ENCODE measurements around the gene CDK5. TPM values are rescaled to one million over a fixed set of nuclear protein-coding genes. Genes with fewer than 3 reads are reported as not detected.
"Not testable (repeated sequence)": the region's sequence is repeated elsewhere in the genome, so short reads cannot be mapped to it uniquely, and the experiment has no call there.

CDK5 gene
- total and polyA plus RNA-seq, 3 experiments from 2014 or later = 14.3 to 23.2 (median 20.5) TPM

DNA sequence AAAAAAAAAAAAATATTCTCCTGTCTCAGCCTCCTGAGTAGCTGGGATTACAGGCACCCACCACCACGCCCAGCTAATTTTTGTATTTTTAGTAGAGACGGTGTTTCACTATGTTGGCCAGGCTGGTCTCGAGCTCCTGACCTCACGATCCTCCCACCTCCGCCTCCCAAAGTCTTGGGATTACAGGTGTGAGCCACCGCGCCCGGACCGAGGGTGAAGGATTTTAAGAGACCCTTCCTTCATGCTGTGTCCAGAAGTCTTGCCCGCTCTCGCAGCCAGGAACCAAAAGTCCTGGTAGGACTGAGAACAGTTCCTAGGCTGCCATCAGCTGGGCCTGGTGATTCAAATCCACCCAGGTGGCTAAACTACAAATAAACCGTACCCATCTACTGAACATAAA is 46.1 kb downstream of the CDK5 start:
- POLR2A ChIA-PET = interaction anchor here (1.1 kb wide), 1 partner anchor 16 kb away, joined by 3 read pairs; the partner anchor contains the start of gene ABCB8
- H3K4me3 ChIP-seq (ENCODE audit: low read length); H3K36me3 ChIP-seq (ENCODE audit: insufficient read depth, low read length); H3K9me3 ChIP-seq (ENCODE audit: low read length); DNase-seq; H3K9me3 Mint-ChIP-seq; H3K36me3 Mint-ChIP-seq; H3K27me3 ChIP-seq (ENCODE audit: insufficient read depth, low read length, poor library complexity, severe bottlenecking): not testable (repeated sequence)
- H3K4me1 Mint-ChIP-seq = peaks cover 64 to 87% (median 64%) of the 10 kb centered on the region in 3 donors
- H3K4me3 Mint-ChIP-seq = peak overlapping the region in 6 of 7 donors; percentile 38 to 58 (median 53)
- CTCF ChIA-PET = interaction anchor here (1.2 to 5.5 kb wide), 6 partner anchors 17 to 233 kb away, joined by 4 to 31 read pairs (median 6); partner anchors contain the start of genes ABCB8 and NOS3
- H3K27me3 Mint-ChIP-seq = peaks cover 0 to 10% of the 10 kb centered on the region in 2 donors
- peaks cover 91% of the 10 kb centered on the region for H3K4me1 ChIP-seq (ENCODE audit: insufficient read depth, low read length)
- peak overlapping the region; percentile 84 to 100 (median 97) for H3K27ac Mint-ChIP-seq
- H3K27ac ChIP-seq (ENCODE audit: low read depth, low read length) = peak overlapping the region; percentile 79

- peaks cover 0 to 10% of the 10 kb centered on the region in 2 donors for H3K27me3 Mint-ChIP-seq
- peak overlapping the region; percentile 34 to 78 (median 48) for H3K4me3 Mint-ChIP-seq
- H3K36me3 Mint-ChIP-seq = peaks cover 0 to 2% (median 0%) of the 10 kb centered on the region in 3 donors
- Histone ChIP-seq H3K27ac (ENCODE audit: low read depth, low read length) (peak overlapping the region; percentile 66), H3K27me3 (ENCODE audit: insufficient read depth, low read length, poor library complexity, severe bottlenecking) (no peaks in the 10 kb centered on the region), H3K4me3 (ENCODE audit: low read length) (peak overlapping the region; percentile 23), H3K9me3 (ENCODE audit: low read length) (no peaks in the 10 kb centered on the region), H3K4me1 (ENCODE audit: insufficient read depth, low read length) (peaks cover 88% of the 10 kb centered on the region), H3K36me3 (ENCODE audit: insufficient read depth, low read length) (no peaks in the 10 kb centered on the region)
- CTCF ChIA-PET = interaction anchor here (0.9 to 5.5 kb wide), 9 partner anchors 7 to 232 kb away, joined by 3 to 44 read pairs (median 9); partner anchors contain the start of genes ABCB8 and NOS3
- no peak for DNase-seq
- POLR2A ChIA-PET = interaction anchor here (1.1 kb wide), 1 partner anchor 17 kb away, joined by 3 read pairs; the partner anchor contains the start of gene ABCB8
- peak overlapping the region; percentile 93 to 100 (median 96) for H3K27ac Mint-ChIP-seq
- peaks cover 63 to 84% (median 67%) of the 10 kb centered on the region in 3 donors for H3K4me1 Mint-ChIP-seq
- H3K9me3 Mint-ChIP-seq = no peaks in the 10 kb centered on the region
Measured at GRCh38 chr7:151011097-151011409, 46.6 kb downstream of the CDK5 start.

- Mint-ChIP-seq H3K4me3 (peak overlapping the region; percentile 34 to 78 (median 65)), H3K27ac (peak overlapping the region; percentile 93 to 100 (median 96)), H3K9me3 (no peaks in the 10 kb centered on the region), H3K36me3 (peaks cover 0 to 2% (median 0%) of the 10 kb centered on the region in 3 donors), H3K4me1 (peaks cover 64 to 83% (median 69%) of the 10 kb centered on the region in 3 donors), H3K27me3 (peaks cover 0 to 10% of the 10 kb centered on the region in 2 donors)
- no peaks in the 10 kb centered on the region for H3K9me3 ChIP-seq (ENCODE audit: low read length)
- ChIA-PET POLR2A (interaction anchor here (1.0 to 1.1 kb wide), 2 partner anchors 12 to 16 kb away, joined by 3 to 4 read pairs; no protein-coding TSS in a partner anchor), CTCF (interaction anchor here (0.9 to 5.5 kb wide), 11 partner anchors 8 to 232 kb away, joined by 3 to 44 read pairs (median 9); partner anchors contain the start of genes ABCB8 and NOS3)
- H3K4me1 ChIP-seq (ENCODE audit: insufficient read depth, low read length) = peaks cover 82% of the 10 kb centered on the region
- H3K4me3 ChIP-seq (ENCODE audit: low read length) = peak overlapping the region; percentile 23
- peak overlapping the region; percentile 66 for H3K27ac ChIP-seq (ENCODE audit: low read depth, low read length)
- no peaks in the 10 kb centered on the region for H3K27me3 ChIP-seq (ENCODE audit: insufficient read depth, low read length, poor library complexity, severe bottlenecking)
- peak in 4 of 5 donors; percentile 24 to 59 (median 40) for DNase-seq
- no peaks in the 10 kb centered on the region for H3K36me3 ChIP-seq (ENCODE audit: insufficient read depth, low read length)
Measured at GRCh38 chr7:151010307-151011096, 47.2 kb downstream of the CDK5 start.

- Mint-ChIP-seq H3K36me3 (peaks cover 0 to 2% (median 0%) of the 10 kb centered on the region in 3 donors), H3K27me3 (peaks cover 0 to 9% of the 10 kb centered on the region in 2 donors), H3K27ac (peak overlapping the region in 7 of 8 donors; percentile 93 to 100 (median 96)), H3K4me3 (peak overlapping the region in 1 of 7 donors; percentile 54), H3K4me1 (peaks cover 58 to 78% (median 68%) of the 10 kb centered on the region in 3 donors), H3K9me3 (no peaks in the 10 kb centered on the region)
- no peak for DNase-seq
- Histone ChIP-seq H3K9me3 (ENCODE audit: low read length) (no peaks in the 10 kb centered on the region), H3K27me3 (ENCODE audit: insufficient read depth, low read length, poor library complexity, severe bottlenecking) (no peaks in the 10 kb centered on the region), H3K4me1 (ENCODE audit: insufficient read depth, low read length) (peaks cover 77% of the 10 kb centered on the region), H3K36me3 (ENCODE audit: insufficient read depth, low read length) (no peaks in the 10 kb centered on the region), H3K4me3 (ENCODE audit: low read length) (peak overlapping the region; percentile 23), H3K27ac (ENCODE audit: low read depth, low read length) (peak overlapping the region; percentile 66)
- CTCF ChIA-PET = interaction anchor here (1.6 to 5.5 kb wide), 9 partner anchors 8 to 231 kb away, joined by 4 to 44 read pairs (median 10); partner anchors contain the start of gene NOS3
- POLR2A ChIA-PET = interaction anchor here (1.0 to 1.1 kb wide), 2 partner anchors 11 to 15 kb away, joined by 3 to 4 read pairs; no protein-coding TSS in a partner anchor
Measured at GRCh38 chr7:151010037-151010306, 47.7 kb downstream of the CDK5 start.

DNA sequence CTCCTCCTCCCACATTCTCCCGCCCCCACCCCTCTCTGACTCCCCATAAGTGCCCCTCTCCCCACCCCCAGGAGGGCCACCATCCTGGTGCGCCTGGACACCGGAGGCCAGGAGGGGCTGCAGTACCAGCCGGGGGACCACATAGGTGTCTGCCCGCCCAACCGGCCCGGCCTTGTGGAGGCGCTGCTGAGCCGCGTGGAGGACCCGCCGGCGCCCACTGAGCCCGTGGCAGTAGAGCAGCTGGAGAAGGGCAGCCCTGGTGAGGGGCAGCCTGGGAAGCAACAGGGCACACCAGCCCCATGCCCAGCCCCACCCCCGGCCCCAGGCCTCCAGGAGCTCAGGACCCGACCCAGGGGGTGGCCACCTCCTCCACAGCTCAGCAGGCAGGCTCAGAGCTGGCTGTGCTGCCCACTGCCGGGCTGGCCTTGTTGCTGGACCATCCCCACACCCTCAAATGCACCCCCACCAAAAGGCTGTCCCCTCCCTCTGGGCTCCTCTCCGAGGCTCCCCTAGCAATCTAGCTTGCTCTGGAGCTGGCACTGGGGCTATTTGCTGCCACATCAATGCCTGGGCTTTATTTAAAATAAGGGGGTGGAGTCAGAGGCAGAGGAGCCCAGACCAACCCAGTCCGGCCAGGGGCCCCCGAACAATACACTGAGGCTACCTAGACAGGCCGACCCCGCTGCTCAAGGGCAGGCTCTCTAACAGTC is 48.2 kb downstream of the CDK5 start:
- no peaks in the 10 kb centered on the region for H3K9me3 Mint-ChIP-seq
- ChIA-PET CTCF (interaction anchor here (1.3 to 5.5 kb wide), 12 partner anchors 9 to 111 kb away, joined by 3 to 44 read pairs (median 8); partner anchors contain the start of genes ATG9B and NOS3), POLR2A (interaction anchor here (1.0 to 2.8 kb wide), 5 partner anchors 9 to 46 kb away, joined by 3 to 17 read pairs (median 4); partner anchors contain the start of gene ABCB8)
- peak overlapping the region in 1 of 7 donors; percentile 72 for H3K4me3 Mint-ChIP-seq
- DNase-seq = no peak
- Histone ChIP-seq H3K27me3 (ENCODE audit: insufficient read depth, low read length, poor library complexity, severe bottlenecking) (no peaks in the 10 kb centered on the region), H3K4me3 (ENCODE audit: low read length) (peak overlapping the region; percentile 23), H3K27ac (ENCODE audit: low read depth, low read length) (peak overlapping the region; percentile 66), H3K36me3 (ENCODE audit: insufficient read depth, low read length) (no peaks in the 10 kb centered on the region), H3K9me3 (ENCODE audit: low read length) (no peaks in the 10 kb centered on the region), H3K4me1 (ENCODE audit: insufficient read depth, low read length) (peaks cover 72% of the 10 kb centered on the region)
- peaks cover 0 to 2% (median 0%) of the 10 kb centered on the region in 3 donors for H3K36me3 Mint-ChIP-seq
- peaks cover 0 to 10% of the 10 kb centered on the region in 2 donors for H3K27me3 Mint-ChIP-seq
- peak overlapping the region in 6 of 8 donors; percentile 23 to 100 (median 86) for H3K27ac Mint-ChIP-seq
- peaks cover 55 to 73% (median 63%) of the 10 kb centered on the region in 3 donors for H3K4me1 Mint-ChIP-seq

GRCh38 chr7:151008511-151009323 is 49.0 kb downstream of the CDK5 start:
- CTCF ChIA-PET = interaction anchor here (1.0 to 5.5 kb wide), 15 partner anchors 9 to 111 kb away, joined by 3 to 44 read pairs (median 10); partner anchors contain the start of genes ABCB8, ATG9B and NOS3
- H3K9me3 Mint-ChIP-seq = no peaks in the 10 kb centered on the region
- Histone ChIP-seq H3K9me3 (ENCODE audit: low read length) (no peaks in the 10 kb centered on the region), H3K36me3 (ENCODE audit: insufficient read depth, low read length) (no peaks in the 10 kb centered on the region), H3K4me3 (ENCODE audit: low read length) (peak overlapping the region; percentile 44), H3K27ac (ENCODE audit: low read depth, low read length) (peak overlapping the region; percentile 66), H3K4me1 (ENCODE audit: insufficient read depth, low read length) (peaks cover 65% of the 10 kb centered on the region), H3K27me3 (ENCODE audit: insufficient read depth, low read length, poor library complexity, severe bottlenecking) (no peaks in the 10 kb centered on the region)
- DNase-seq = peak; percentile 70 to 85 (median 79)
- H3K27me3 Mint-ChIP-seq = peaks cover 0 to 6% of the 10 kb centered on the region in 2 donors
- peak overlapping the region; percentile 75 to 93 (median 83) for H3K4me3 Mint-ChIP-seq
- peak overlapping the region; percentile 70 to 97 (median 93) for H3K27ac Mint-ChIP-seq
- POLR2A ChIA-PET = interaction anchor here (1.1 to 2.8 kb wide), 3 partner anchors 10 to 46 kb away, joined by 3 to 17 read pairs (median 5); partner anchors contain the start of gene ABCB8
- H3K4me1 Mint-ChIP-seq = peaks cover 48 to 65% (median 55%) of the 10 kb centered on the region in 3 donors
- H3K36me3 Mint-ChIP-seq = no peaks in the 10 kb centered on the region

- DNase-seq = peak in 3 of 5 donors; percentile 21 to 61 (median 48)
- H3K4me3 ChIP-seq (ENCODE audit: low read length) = peak overlapping the region; percentile 44
- Mint-ChIP-seq H3K9me3 (no peaks in the 10 kb centered on the region), H3K4me3 (peak overlapping the region; percentile 75 to 93 (median 83)), H3K27ac (peak overlapping the region; percentile 70 to 97 (median 93)), H3K36me3 (no peaks in the 10 kb centered on the region), H3K27me3 (peaks cover 0 to 4% of the 10 kb centered on the region in 2 donors), H3K4me1 (peaks cover 47 to 61% (median 54%) of the 10 kb centered on the region in 3 donors)
- no peaks in the 10 kb centered on the region for H3K36me3 ChIP-seq (ENCODE audit: insufficient read depth, low read length)
- CTCF ChIA-PET = interaction anchor here (1.0 to 5.5 kb wide), 14 partner anchors 9 to 110 kb away, joined by 3 to 44 read pairs (median 10); partner anchors contain the start of genes ABCB8, ATG9B and NOS3
- H3K9me3 ChIP-seq (ENCODE audit: low read length) = no peaks in the 10 kb centered on the region
- H3K4me1 ChIP-seq (ENCODE audit: insufficient read depth, low read length) = peaks cover 62% of the 10 kb centered on the region
- POLR2A ChIA-PET = interaction anchor here (1.1 to 2.8 kb wide), 3 partner anchors 10 to 47 kb away, joined by 3 to 17 read pairs (median 5); partner anchors contain the start of gene ABCB8
- H3K27me3 ChIP-seq (ENCODE audit: insufficient read depth, low read length, poor library complexity, severe bottlenecking) = no peaks in the 10 kb centered on the region
- H3K27ac ChIP-seq (ENCODE audit: low read depth, low read length) = peak overlapping the region; percentile 66
Measured at GRCh38 chr7:151008143-151008510, 49.6 kb downstream of the CDK5 start.
